Middle frontal gyrus (tissue), 1 donor: ENCODE results near the gene GIGYF1.
"Not testable (repeated sequence)": the region's sequence is repeated elsewhere in the genome, so short reads cannot be mapped to it uniquely, and the experiment has no call there.

ENCODE experiments used
- DNase-seq: peaks from one replicate; pipeline ENCODE4 v3.0.0-alpha.2; 2015; ENCODE audit warnings: low spot score; ENCODE audit errors: extremely low spot score

The GIGYF1 gene

DNA sequence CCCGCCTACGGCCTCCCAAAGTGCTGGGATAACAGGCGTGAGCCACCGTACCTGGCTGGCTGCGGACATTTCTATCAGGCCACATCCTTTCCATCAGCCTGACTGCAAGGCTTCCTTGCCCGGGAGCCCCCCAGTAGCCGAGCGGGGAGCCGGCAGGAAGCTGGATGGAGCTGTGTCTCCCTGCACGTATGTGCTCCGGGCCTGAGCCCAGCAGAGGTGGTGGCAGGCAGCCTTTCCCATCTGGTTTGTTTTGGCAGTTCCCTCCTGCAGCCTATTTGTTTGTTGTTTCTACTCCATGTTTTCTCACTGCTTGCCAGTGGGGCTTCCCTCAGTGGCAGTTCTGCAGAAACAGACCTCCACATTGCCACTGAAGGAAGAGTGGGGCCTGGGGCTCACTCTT is 17.3 kb upstream of the GIGYF1 start:
- DNase-seq: no peak

GRCh38 chr7:100710452-100710851 is 16.4 kb upstream of the GIGYF1 start:
- no peak for DNase-seq

DNA sequence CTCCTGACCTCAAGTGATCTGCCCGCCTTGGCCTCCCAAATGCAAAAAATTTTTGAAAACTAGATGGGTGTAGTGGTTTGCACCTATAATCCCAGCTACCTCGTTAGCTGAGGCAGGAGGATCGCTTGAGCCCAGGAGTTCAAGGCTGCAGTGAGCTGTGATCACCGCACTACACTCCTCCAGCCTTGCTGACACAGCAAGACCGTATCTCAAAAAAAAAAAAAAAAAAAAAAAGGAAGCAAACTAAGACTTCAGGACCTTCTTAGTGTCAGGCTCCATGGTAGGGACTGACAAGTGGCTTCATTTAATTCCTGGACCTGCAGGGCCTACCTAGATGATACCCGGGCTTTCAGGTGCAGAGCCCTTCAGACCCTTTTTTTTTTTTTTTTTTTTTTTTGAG is 14.3 kb upstream of the GIGYF1 start:
- no peak for DNase-seq

DNA sequence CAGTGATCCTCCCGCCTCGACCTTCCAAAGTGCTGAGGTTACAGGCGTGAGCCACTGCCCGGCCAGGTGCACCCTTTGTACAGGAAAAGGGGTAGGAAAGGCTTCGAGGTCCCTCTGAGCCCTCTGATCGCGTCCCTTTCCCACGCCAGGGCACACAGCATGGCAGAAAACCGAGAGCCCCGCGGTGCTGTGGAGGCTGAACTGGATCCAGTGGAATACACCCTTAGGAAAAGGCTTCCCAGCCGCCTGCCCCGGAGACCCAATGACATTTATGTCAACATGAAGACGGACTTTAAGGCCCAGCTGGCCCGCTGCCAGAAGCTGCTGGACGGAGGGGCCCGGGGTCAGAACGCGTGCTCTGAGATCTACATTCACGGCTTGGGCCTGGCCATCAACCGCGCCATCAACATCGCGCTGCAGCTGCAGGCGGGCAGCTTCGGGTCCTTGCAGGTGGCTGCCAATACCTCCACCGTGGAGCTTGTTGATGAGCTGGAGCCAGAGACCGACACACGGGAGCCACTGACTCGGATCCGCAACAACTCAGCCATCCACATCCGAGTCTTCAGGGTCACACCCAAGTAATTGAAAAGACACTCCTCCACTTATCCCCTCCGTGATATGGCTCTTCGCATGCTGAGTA is 12.7 kb upstream of the GIGYF1 start:
- DNase-seq: no peak

DNA sequence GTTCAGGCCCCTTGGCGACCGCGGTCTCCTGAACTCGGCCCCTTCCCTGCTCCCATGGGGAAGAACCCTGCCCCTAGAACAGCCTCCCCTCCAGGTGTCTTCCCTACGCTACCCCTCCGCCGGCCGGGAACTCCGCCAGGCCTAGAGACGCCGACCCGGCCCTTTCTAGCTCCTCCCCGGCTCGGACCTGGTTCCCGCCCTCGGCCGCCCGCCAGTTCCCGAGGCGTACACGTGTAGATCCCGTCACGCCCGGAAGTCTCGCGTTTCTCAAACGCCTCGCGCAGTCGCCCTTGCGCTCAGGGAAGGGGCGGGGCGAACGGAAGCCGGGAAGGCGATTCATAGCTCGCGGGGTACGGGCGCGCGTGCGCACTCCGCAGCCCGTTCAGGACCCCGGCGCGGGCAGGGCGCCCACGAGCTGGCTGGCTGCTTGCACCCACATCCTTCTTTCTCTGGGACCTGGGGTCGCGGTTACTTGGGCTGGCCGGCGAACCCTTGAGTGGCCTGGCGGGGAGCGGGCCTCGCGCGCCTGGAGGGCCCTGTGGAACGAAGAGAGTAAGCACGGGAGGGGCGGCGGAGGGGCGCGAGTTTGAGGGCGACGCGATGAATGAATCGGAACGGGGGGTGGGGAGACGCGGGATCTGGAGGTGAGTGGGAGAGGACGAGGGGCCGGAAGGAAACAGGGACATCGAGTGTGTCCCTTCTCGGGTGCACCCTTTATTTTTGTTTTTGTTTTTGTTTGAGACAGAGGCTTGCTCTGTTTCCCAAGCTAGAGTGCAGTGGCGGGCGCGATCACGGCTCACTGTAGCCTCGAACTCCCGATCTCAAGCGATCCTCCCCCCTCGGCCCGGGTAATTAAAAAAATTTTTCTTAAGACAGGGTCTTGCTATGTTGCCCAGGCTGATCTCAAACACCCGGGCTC is 12.0 kb upstream of the GIGYF1 start, which contains the start of gene POP7:
TSS of gene POP7 (plus strand) at position 369 of the 919 bp plus-strand sequence. CDS start 710 bp downstream, outside the sequence.
- peak; percentile 94 for DNase-seq

GRCh38 chr7:100705320-100705752 is 11.3 kb upstream of the GIGYF1 start:
- DNase-seq: peak; percentile 51

GRCh38 chr7:100701089-100701488 is 7.0 kb upstream of the GIGYF1 start:
- not testable (repeated sequence) for DNase-seq

DNA sequence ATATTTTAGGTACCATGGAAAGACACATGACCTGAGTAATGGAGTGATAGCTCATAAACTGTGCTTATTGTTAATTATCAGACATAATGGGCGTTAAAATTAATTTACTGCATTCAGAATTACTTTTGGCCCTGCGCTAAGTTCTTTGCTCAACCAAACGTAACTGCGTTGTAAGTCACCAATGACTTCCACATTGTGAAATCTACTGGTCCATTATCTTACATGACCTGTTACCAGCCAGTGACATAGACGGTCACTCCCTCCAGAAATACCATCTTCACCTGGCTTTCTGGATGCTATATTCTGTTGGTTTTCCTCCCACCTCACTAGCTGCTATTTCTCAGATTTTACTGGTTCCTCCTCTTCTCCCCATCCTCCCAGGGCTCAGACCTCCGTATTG is 5.0 kb upstream of the GIGYF1 start:
- DNase-seq: no peak

GRCh38 chr7:100696123-100696521 is 2.1 kb upstream of the GIGYF1 start:
- no peak for DNase-seq

GRCh38 chr7:100693312-100694097 is 545 bp downstream of the GIGYF1 start:
- no peak for DNase-seq

GRCh38 chr7:100692578-100692961 is 1.5 kb downstream of the GIGYF1 start:
- DNase-seq: no peak

- DNase-seq: peak; percentile 62
Measured at GRCh38 chr7:100691676-100692577, 2.1 kb downstream of the GIGYF1 start.

DNA sequence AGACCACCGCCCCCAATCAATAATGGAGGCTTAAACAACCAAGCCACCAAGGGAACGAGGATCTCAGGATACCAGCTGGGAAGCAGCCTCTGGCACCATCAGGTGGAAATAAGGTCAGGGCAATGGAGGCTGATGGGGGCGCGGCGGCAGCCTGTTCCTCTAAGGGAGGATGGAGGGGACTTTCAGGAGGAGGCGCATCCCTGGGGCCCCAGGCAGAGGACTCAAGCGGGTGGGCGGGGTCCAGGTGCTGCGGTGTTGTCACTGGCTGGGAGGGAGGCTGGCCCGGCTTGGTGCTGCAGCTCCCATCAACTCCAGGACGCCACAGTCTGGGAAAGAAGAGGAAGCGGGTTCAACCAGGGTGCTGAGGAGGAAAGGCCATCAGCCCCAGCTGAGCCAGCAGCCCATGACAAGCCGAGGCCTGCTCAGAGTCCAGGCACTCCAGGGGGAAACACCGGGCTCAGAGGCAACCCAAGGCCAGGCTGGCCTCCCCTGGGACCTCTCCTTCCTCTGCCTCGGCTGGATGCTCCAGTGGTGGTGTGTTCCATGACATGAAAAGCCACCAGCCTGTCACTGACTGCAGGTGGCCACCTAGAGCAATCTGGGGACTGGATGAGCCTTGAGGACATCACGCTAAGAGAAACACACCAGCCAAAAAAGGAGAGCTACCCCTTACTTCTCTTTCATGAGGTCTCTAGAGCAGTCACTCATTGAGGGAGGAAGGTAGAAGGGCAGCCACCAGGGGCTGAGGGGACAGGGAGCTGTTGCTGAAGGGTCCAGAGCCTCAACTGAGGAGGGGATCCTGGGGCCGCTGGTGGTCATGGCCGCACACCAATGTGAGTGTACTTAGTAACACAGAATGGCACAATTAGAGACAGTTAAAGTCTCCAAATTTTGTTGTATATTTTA is 4.6 kb downstream of the GIGYF1 start:
- no peak for DNase-seq

DNA sequence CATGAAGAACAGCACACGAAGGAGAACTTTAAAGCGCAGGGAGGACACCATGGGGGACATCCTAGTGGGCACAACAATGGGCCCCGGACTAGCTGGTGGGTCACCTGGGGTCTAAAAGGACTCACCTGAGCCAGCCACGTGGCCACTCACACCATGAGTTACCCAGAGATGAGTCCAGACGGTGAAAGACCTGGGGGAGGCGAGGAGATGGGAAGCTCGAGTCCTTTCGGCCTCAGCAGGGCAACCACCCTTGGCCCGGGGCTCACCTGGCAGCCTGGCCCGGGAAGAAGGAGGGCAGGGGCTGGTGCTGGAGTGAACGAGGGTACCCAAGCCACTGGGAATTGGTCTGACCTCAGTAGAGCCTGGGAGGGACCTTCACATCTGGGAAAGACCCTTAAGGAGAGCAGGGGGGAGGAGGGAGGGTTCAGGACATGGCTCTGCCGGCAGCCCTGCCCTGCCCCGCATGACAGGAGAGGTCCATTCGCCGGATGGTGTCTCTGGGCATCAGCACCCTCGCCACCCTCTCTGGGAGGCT is 5.7 kb downstream of the GIGYF1 start:
- no peak for DNase-seq

GRCh38 chr7:100687751-100688300 is 6.2 kb downstream of the GIGYF1 start:
- no peak for DNase-seq

GRCh38 chr7:100687261-100687660 is 6.8 kb downstream of the GIGYF1 start:
- DNase-seq: no peak

DNA sequence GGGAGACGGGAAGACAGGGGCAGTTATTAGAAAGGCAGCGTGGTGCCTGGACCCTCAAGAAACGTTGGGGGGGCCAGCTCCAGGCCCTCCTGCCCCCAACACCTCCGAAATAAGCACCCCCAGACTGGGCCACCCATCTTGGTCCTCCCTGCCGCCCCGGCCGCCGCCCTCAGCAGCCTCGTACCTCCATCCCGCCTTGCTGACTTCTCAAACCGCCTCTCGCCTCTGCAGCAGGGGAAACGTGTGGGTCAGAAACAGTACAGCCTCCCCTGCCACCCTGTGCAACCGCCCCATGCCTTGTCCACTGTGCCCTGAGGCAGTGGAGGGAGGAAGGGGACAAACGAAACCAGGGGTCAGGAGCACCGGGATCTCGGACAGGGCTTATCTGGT is 7.2 kb downstream of the GIGYF1 start:
- DNase-seq: no peak

- no peak for DNase-seq
Measured at GRCh38 chr7:100686201-100686821, 7.7 kb downstream of the GIGYF1 start.
